GM23338 (cell line): ENCODE results near the gene MIPEP. TPM values are rescaled to one million over a fixed set of nuclear protein-coding genes. Genes with fewer than 3 reads are reported as not detected.

Source experiments
- EZH2phosphoT487 ChIP-seq: fragments of 200-600 bp; sonication (generic); IDR thresholded peaks from one replicate; pipeline ENCODE4 v1.8.1; 2018; ENCODE audit warnings: antibody characterized with exemption; ENCODE audit not compliant: unreplicated experiment
- NANOG ChIP-seq: IDR thresholded peaks from 2 replicates; pipeline ENCODE4 v1.6.1; 2016; ENCODE audit warnings: antibody characterized with exemption, borderline replicate concordance
- POLR2AphosphoS5 ChIP-seq: IDR thresholded peaks from 2 replicates; pipeline ENCODE4 v1.6.1; 2016; ENCODE audit warnings: antibody characterized with exemption, low read depth
- polyA plus RNA-seq: library from polyadenylated mRNA; unstranded; fragments of >200 nt; fragmentation: Nextera tagmentation; extraction: Ambion mirVana; gene quantifications from 2 replicates; pipeline ENCODE4 v1.2.1, GENCODE V29; 2016
- total RNA-seq: library from RNA; depleted of rRNA; stranded (reverse); fragments of >200 nt; shearing (Covaris generic); gene quantifications from 2 replicates; pipeline ENCODE4 v1.2.3, GENCODE V29; 2014
- TF ChIP-seq, protein P1 (sequence below): fragments of 250-450 bp; sonication (Bioruptor Pico); IDR thresholded peaks from 2 replicates; pipeline ENCODE4 v1.5.0; 2020; ENCODE audit warnings: mild to moderate bottlenecking, moderate library complexity
- TF ChIP-seq, protein P2 (sequence below): IDR thresholded peaks from 2 replicates; pipeline ENCODE4 v1.6.1; 2016; ENCODE audit warnings: antibody characterized with exemption
- TF ChIP-seq, protein P3 (sequence below): IDR thresholded peaks from one replicate; pipeline ENCODE4 v1.6.1; 2018; ENCODE audit warnings: antibody characterized with exemption; ENCODE audit not compliant: unreplicated experiment

MIPEP gene
- total and polyA plus RNA-seq, 2 experiments from 2014 or later: 20.8 to 22.5 TPM

DNA sequence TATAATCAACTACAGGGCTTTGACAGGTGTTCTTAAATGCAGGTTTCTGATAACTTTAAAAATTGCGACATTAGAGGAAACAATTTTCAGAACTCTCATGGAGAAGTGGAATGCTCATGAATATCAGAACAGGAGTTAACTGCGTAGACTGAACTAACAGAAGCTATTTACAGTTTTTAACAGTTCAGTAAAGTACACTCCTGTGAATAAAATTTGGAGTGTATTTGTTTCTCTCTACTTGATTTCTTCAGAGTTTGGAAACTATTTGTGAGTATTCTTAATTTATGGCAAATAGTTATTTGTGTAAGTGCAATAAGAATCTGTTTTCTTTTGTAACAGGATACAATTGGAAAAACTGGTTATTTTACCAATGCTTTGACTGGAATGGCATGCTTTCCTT, 204.6 kb downstream of the MIPEP start (continued):
- TF ChIP-seq, protein P1, sequence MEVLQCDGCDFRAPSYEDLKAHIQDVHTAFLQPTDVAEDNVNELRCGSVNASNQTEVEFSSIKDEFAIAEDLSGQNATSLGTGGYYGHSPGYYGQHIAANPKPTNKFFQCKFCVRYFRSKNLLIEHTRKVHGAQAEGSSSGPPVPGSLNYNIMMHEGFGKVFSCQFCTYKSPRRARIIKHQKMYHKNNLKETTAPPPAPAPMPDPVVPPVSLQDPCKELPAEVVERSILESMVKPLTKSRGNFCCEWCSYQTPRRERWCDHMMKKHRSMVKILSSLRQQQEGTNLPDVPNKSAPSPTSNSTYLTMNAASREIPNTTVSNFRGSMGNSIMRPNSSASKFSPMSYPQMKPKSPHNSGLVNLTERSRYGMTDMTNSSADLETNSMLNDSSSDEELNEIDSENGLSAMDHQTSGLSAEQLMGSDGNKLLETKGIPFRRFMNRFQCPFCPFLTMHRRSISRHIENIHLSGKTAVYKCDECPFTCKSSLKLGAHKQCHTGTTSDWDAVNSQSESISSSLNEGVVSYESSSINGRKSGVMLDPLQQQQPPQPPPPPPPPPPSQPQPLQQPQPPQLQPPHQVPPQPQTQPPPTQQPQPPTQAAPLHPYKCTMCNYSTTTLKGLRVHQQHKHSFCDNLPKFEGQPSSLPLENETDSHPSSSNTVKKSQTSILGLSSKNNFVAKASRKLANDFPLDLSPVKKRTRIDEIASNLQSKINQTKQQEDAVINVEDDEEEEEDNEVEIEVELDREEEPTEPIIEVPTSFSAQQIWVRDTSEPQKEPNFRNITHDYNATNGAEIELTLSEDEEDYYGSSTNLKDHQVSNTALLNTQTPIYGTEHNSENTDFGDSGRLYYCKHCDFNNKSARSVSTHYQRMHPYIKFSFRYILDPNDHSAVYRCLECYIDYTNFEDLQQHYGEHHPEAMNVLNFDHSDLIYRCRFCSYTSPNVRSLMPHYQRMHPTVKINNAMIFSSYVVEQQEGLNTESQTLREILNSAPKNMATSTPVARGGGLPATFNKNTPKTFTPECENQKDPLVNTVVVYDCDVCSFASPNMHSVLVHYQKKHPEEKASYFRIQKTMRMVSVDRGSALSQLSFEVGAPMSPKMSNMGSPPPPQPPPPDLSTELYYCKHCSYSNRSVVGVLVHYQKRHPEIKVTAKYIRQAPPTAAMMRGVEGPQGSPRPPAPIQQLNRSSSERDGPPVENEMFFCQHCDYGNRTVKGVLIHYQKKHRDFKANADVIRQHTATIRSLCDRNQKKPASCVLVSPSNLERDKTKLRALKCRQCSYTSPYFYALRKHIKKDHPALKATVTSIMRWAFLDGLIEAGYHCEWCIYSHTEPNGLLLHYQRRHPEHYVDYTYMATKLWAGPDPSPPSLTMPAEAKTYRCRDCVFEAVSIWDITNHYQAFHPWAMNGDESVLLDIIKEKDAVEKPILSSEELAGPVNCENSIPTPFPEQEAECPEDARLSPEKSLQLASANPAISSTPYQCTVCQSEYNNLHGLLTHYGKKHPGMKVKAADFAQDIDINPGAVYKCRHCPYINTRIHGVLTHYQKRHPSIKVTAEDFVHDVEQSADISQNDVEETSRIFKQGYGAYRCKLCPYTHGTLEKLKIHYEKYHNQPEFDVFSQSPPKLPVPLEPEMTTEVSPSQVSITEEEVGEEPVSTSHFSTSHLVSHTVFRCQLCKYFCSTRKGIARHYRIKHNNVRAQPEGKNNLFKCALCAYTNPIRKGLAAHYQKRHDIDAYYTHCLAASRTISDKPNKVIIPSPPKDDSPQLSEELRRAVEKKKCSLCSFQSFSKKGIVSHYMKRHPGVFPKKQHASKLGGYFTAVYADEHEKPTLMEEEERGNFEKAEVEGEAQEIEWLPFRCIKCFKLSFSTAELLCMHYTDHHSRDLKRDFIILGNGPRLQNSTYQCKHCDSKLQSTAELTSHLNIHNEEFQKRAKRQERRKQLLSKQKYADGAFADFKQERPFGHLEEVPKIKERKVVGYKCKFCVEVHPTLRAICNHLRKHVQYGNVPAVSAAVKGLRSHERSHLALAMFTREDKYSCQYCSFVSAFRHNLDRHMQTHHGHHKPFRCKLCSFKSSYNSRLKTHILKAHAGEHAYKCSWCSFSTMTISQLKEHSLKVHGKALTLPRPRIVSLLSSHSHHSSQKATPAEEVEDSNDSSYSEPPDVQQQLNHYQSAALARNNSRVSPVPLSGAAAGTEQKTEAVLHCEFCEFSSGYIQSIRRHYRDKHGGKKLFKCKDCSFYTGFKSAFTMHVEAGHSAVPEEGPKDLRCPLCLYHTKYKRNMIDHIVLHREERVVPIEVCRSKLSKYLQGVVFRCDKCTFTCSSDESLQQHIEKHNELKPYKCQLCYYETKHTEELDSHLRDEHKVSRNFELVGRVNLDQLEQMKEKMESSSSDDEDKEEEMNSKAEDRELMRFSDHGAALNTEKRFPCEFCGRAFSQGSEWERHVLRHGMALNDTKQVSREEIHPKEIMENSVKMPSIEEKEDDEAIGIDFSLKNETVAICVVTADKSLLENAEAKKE: no peak
- no peak for TF ChIP-seq POLR2AphosphoS5
- no peak for TF ChIP-seq EZH2phosphoT487
- TF ChIP-seq NANOG: no peak
- TF ChIP-seq, protein P2, sequence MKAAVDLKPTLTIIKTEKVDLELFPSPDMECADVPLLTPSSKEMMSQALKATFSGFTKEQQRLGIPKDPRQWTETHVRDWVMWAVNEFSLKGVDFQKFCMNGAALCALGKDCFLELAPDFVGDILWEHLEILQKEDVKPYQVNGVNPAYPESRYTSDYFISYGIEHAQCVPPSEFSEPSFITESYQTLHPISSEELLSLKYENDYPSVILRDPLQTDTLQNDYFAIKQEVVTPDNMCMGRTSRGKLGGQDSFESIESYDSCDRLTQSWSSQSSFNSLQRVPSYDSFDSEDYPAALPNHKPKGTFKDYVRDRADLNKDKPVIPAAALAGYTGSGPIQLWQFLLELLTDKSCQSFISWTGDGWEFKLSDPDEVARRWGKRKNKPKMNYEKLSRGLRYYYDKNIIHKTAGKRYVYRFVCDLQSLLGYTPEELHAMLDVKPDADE: no peak
- TF ChIP-seq, protein P3, sequence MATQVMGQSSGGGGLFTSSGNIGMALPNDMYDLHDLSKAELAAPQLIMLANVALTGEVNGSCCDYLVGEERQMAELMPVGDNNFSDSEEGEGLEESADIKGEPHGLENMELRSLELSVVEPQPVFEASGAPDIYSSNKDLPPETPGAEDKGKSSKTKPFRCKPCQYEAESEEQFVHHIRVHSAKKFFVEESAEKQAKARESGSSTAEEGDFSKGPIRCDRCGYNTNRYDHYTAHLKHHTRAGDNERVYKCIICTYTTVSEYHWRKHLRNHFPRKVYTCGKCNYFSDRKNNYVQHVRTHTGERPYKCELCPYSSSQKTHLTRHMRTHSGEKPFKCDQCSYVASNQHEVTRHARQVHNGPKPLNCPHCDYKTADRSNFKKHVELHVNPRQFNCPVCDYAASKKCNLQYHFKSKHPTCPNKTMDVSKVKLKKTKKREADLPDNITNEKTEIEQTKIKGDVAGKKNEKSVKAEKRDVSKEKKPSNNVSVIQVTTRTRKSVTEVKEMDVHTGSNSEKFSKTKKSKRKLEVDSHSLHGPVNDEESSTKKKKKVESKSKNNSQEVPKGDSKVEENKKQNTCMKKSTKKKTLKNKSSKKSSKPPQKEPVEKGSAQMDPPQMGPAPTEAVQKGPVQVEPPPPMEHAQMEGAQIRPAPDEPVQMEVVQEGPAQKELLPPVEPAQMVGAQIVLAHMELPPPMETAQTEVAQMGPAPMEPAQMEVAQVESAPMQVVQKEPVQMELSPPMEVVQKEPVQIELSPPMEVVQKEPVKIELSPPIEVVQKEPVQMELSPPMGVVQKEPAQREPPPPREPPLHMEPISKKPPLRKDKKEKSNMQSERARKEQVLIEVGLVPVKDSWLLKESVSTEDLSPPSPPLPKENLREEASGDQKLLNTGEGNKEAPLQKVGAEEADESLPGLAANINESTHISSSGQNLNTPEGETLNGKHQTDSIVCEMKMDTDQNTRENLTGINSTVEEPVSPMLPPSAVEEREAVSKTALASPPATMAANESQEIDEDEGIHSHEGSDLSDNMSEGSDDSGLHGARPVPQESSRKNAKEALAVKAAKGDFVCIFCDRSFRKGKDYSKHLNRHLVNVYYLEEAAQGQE: no peak
